ENCODE data around the gene PRDX5. TPM values are rescaled to one million over a fixed set of nuclear protein-coding genes. Genes with fewer than 3 reads are reported as not detected.

The PRDX5 gene
- total RNA-seq, 1 experiment from 2014 or later, result 267 TPM

- Histone ChIP-seq H3K4me2 (ENCODE audit: low read length) (peak overlapping the region; percentile 96), H4K20me1 (ENCODE audit: insufficient read depth) (no peaks in the 10 kb centered on the region), H3K79me2 (ENCODE audit: insufficient read depth, low read length) (no peaks in the 10 kb centered on the region), H3K27me3 (ENCODE audit: insufficient read depth, low read length) (no peaks in the 10 kb centered on the region), H3K27ac (ENCODE audit: low read depth, low read length) (no peak overlapping the region; the same call in 1 of the 2 replicates), H3K9ac (ENCODE audit: low read length) (no peak overlapping the region), H3K4me3 (replicated peaks in 1 of 2; ENCODE audit: low read depth in 1 of 2, low read length in 2 of 2) (no peak overlapping the region), H3K36me3 (ENCODE audit: control insufficient read depth in 1 of 2, insufficient read depth in 2 of 2, low read length in 2 of 2) (no peaks in the 10 kb centered on the region; a peak in 1 of 4 replicates), H3K4me1 (ENCODE audit: control insufficient read depth in 1 of 2, insufficient read depth in 2 of 2, low read length in 2 of 2) (peaks cover 14 to 27% of the 10 kb centered on the region in 2 experiments), H3K9me3 (ENCODE audit: control insufficient read depth in 1 of 2, insufficient read depth in 1 of 2, low read depth in 1 of 2, low read length in 2 of 2) (no peaks in the 10 kb centered on the region), H2AFZ (ENCODE audit: low read depth, low read length, poor library complexity, severe bottlenecking) (no peak overlapping the region), H3K9me2 (ENCODE audit: insufficient read depth) (no peaks in the 10 kb centered on the region)
- CTCF ChIA-PET, result interaction anchor here (1.2 to 4.3 kb wide), 3 partner anchors 14 to 82 kb away, joined by 4 to 22 read pairs (median 4); partner anchors contain the start of gene ESRRA
- RAD21 ChIA-PET (ENCODE audit: low non-redundant PET in 1 of 2, low total read pairs in 2 of 2, uncharacterized antibody in 2 of 2, unreplicated experiment in 2 of 2), result no interaction called here
- POLR2A ChIA-PET, result no interaction called here
- BruUV-seq (replicated peaks), result no TSS peak
- intact Hi-C loops (cut with micrococcal nuclease), result no loop called here
- ATAC-seq, result no peak
- no peak for TF ChIP-seq SIN3A (IDR thresholded peaks at IDR 0.05; ENCODE audit: low read depth)
- no peak for TF ChIP-seq ZBTB33 (IDR thresholded peaks at IDR 0.05; ENCODE audit: extremely low read depth, insufficient replicate concordance, low read length)
- no peak for TF ChIP-seq MAX (IDR thresholded peaks at IDR 0.05)
- TF ChIP-seq ZNF274 (IDR thresholded peaks at IDR 0.05; ENCODE audit: low read depth, low read length), result no peak
- no peak for TF ChIP-seq FOSL1 (IDR thresholded peaks at IDR 0.05; ENCODE audit: low read depth)
- no peak for DNase-seq (ENCODE audit: low read depth, low spot score)
These were observed 31.1 kb upstream of the PRDX5 start for GRCh38 chr11:64286801-64287159.

- Histone ChIP-seq H3K79me2 (ENCODE audit: insufficient read depth, low read length) (no peaks in the 10 kb centered on the region), H3K9ac (ENCODE audit: low read length) (no peak overlapping the region), H2AFZ (ENCODE audit: low read depth, low read length, poor library complexity, severe bottlenecking) (no peak overlapping the region), H3K9me3 (ENCODE audit: control insufficient read depth in 1 of 2, insufficient read depth in 1 of 2, low read depth in 1 of 2, low read length in 2 of 2) (no peaks in the 10 kb centered on the region), H3K36me3 (ENCODE audit: control insufficient read depth in 1 of 2, insufficient read depth in 2 of 2, low read length in 2 of 2) (no peaks in the 10 kb centered on the region), H3K4me2 (ENCODE audit: low read length) (no peak overlapping the region), H3K4me3 (replicated peaks in 1 of 2; ENCODE audit: low read depth in 1 of 2, low read length in 2 of 2) (no peak overlapping the region), H4K20me1 (ENCODE audit: insufficient read depth) (no peaks in the 10 kb centered on the region), H3K27me3 (ENCODE audit: insufficient read depth, low read length) (no peaks in the 10 kb centered on the region), H3K9me2 (ENCODE audit: insufficient read depth) (no peaks in the 10 kb centered on the region), H3K4me1 (ENCODE audit: control insufficient read depth in 1 of 2, insufficient read depth in 2 of 2, low read length in 2 of 2) (peaks cover 14 to 27% of the 10 kb centered on the region in 2 experiments), H3K27ac (ENCODE audit: low read depth, low read length) (no peak overlapping the region)
- CTCF ChIA-PET, result interaction anchor here (1.6 kb wide), 1 partner anchor 83 kb away, joined by 4 read pairs; no protein-coding TSS in a partner anchor
- no TSS peak for BruUV-seq (replicated peaks)
- POLR2A ChIA-PET, result no interaction called here
- DNase-seq (ENCODE audit: low read depth, low spot score) (no peak), ATAC-seq (no peak)
- intact Hi-C loops (cut with micrococcal nuclease), result no loop called here
- RAD21 ChIA-PET (ENCODE audit: low non-redundant PET in 1 of 2, low total read pairs in 2 of 2, uncharacterized antibody in 2 of 2, unreplicated experiment in 2 of 2), result no interaction called here
- TF ChIP-seq MAX (IDR thresholded peaks at IDR 0.05), result no peak
- TF ChIP-seq EZH2phosphoT487 (IDR thresholded peaks at IDR 0.05; ENCODE audit: borderline replicate concordance), result no peak
- TF ChIP-seq SP1 (IDR thresholded peaks at IDR 0.05; ENCODE audit: low read depth), result no peak
- TF ChIP-seq ZBTB33 (IDR thresholded peaks at IDR 0.05; ENCODE audit: extremely low read depth, insufficient replicate concordance, low read length), result no peak
- TF ChIP-seq SIN3A (IDR thresholded peaks at IDR 0.05; ENCODE audit: low read depth), result no peak
- TF ChIP-seq RAD21 (IDR thresholded peaks at IDR 0.05; ENCODE audit: low read depth), result no peak
- no peak for TF ChIP-seq EGR1 (IDR thresholded peaks at IDR 0.05; ENCODE audit: low read depth)
- no peak for TF ChIP-seq POLR2AphosphoS5 (IDR thresholded peaks at IDR 0.05; ENCODE audit: low read depth, low read length)
- TF ChIP-seq ELF1 (IDR thresholded peaks at IDR 0.05; ENCODE audit: borderline replicate concordance, low read depth), result no peak
- no peak for TF ChIP-seq EZH2 (IDR thresholded peaks at IDR 0.05)
- no peak for TF ChIP-seq CEBPB (IDR thresholded peaks at IDR 0.05; ENCODE audit: low read depth)
- TF ChIP-seq FOSL1 (IDR thresholded peaks at IDR 0.05; ENCODE audit: low read depth), result no peak
- TF ChIP-seq SRF (IDR thresholded peaks at IDR 0.05; ENCODE audit: low read depth), result no peak
- TF ChIP-seq POLR2A (IDR thresholded peaks at IDR 0.05; ENCODE audit: borderline replicate concordance, extremely low read depth, insufficient read depth, insufficient read length), result no peak
- TF ChIP-seq YY1 (IDR thresholded peaks at IDR 0.05; ENCODE audit: extremely low read depth, insufficient replicate concordance, low read depth, low read length), result no peak
These were observed 30.1 kb upstream of the PRDX5 start for GRCh38 chr11:64287676-64288352.

All from HCT116 (cell line).